ENCODE measurements around the gene GHRL. TPM values are rescaled to one million over a fixed set of nuclear protein-coding genes. Genes with fewer than 3 reads are reported as not detected.
A peak's percentile ranks its signal among the peaks of the same experiment; 100 is the strongest.

GHRL gene
- total RNA-seq, 1 donor from 2014 or later, result 2.2 TPM

- Histone ChIP-seq H3K9me3 (peaks cover 8% of the 10 kb centered on the region), H3K4me3 (peak within 1 kb of the TSS; percentile 71), H3K27me3 (no peaks in the 10 kb centered on the region), H3K36me3 (peaks cover 13% of the 10 kb centered on the region), H3K4me1 (peaks cover 19% of the 10 kb centered on the region), H3K27ac (peak within 1 kb of the TSS; percentile 87)
- TF ChIP-seq, protein P1, sequence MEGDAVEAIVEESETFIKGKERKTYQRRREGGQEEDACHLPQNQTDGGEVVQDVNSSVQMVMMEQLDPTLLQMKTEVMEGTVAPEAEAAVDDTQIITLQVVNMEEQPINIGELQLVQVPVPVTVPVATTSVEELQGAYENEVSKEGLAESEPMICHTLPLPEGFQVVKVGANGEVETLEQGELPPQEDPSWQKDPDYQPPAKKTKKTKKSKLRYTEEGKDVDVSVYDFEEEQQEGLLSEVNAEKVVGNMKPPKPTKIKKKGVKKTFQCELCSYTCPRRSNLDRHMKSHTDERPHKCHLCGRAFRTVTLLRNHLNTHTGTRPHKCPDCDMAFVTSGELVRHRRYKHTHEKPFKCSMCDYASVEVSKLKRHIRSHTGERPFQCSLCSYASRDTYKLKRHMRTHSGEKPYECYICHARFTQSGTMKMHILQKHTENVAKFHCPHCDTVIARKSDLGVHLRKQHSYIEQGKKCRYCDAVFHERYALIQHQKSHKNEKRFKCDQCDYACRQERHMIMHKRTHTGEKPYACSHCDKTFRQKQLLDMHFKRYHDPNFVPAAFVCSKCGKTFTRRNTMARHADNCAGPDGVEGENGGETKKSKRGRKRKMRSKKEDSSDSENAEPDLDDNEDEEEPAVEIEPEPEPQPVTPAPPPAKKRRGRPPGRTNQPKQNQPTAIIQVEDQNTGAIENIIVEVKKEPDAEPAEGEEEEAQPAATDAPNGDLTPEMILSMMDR (IDR thresholded peaks at IDR 0.05), result no peak
- ATAC-seq, result peak; percentile 99
- intact Hi-C loops (cut with DNase I), result no loop called here
- peak; percentile 97 for DNase-seq
Observed at GRCh38 chr3:10248184-10248983, 44.4 kb downstream of the GHRL start, which contains the start of gene TATDN2. TSS of gene TATDN2 (plus strand) at chr3:10248459. CDS start at chr3:10249201, 742 bp downstream.

GRCh38 chr3:10247679-10248183, 45.0 kb downstream of the GHRL start:
- ATAC-seq (no peak), DNase-seq (no peak)
- no peaks in the 10 kb centered on the region for H3K27me3 ChIP-seq
- peaks cover 12% of the 10 kb centered on the region for H3K36me3 ChIP-seq
- intact Hi-C loops (cut with DNase I), result no loop called here
- H3K9me3 ChIP-seq, result peaks cover 8% of the 10 kb centered on the region
- H3K4me1 ChIP-seq, result peaks cover 19% of the 10 kb centered on the region
- TF ChIP-seq, protein P1 (IDR thresholded peaks at IDR 0.05), result no peak
- peak overlapping the region; percentile 71 for H3K4me3 ChIP-seq
- peak overlapping the region; percentile 87 for H3K27ac ChIP-seq

- H3K36me3 ChIP-seq, result peaks cover 7% of the 10 kb centered on the region
- ATAC-seq, result no peak
- TF ChIP-seq, protein P1 (IDR thresholded peaks at IDR 0.05), result no peak
- no peak for DNase-seq
- H3K9me3 ChIP-seq, result peaks cover 8% of the 10 kb centered on the region
- H3K4me3 ChIP-seq, result no peak overlapping the region
- intact Hi-C loops (cut with DNase I), result no loop called here
- peaks cover 9% of the 10 kb centered on the region for H3K4me1 ChIP-seq
- no peak overlapping the region for H3K27ac ChIP-seq
- no peaks in the 10 kb centered on the region for H3K27me3 ChIP-seq
Observed at GRCh38 chr3:10245081-10245712, 47.5 kb downstream of the GHRL start.

- no peak for DNase-seq
- TF ChIP-seq, protein P1 (IDR thresholded peaks at IDR 0.05), result no peak
Observed at GRCh38 chr3:10244009-10244408, 48.7 kb downstream of the GHRL start.

GRCh38 chr3:10242182-10243065, 50.3 kb downstream of the GHRL start:
- Histone ChIP-seq H3K4me3 (no peak overlapping the region), H3K27me3 (no peaks in the 10 kb centered on the region), H3K36me3 (peaks cover 15% of the 10 kb centered on the region), H3K9me3 (peaks cover 8% of the 10 kb centered on the region), H3K27ac (no peak overlapping the region), H3K4me1 (no peaks in the 10 kb centered on the region)
- DNase-seq (no peak), ATAC-seq (peak; percentile 57)
- intact Hi-C loops (cut with DNase I), result no loop called here
- TF ChIP-seq, protein P1 (IDR thresholded peaks at IDR 0.05), result no peak

More at GRCh38 chr3:10244009-10244408, 48.7 kb downstream of the GHRL start:
- Histone ChIP-seq H3K4me1 (no peaks in the 10 kb centered on the region), H3K36me3 (peaks cover 10% of the 10 kb centered on the region), H3K9me3 (peaks cover 8% of the 10 kb centered on the region), H3K27ac (no peak overlapping the region), H3K27me3 (no peaks in the 10 kb centered on the region), H3K4me3 (no peak overlapping the region)
- no peak for ATAC-seq
- intact Hi-C loops (cut with DNase I), result no loop called here
